ENCODE results near the gene PHACTR4. TPM values are rescaled to one million over a fixed set of nuclear protein-coding genes. Genes with fewer than 3 reads are reported as not detected.
A peak's percentile ranks its signal among the peaks of the same experiment; 100 is the strongest.

PHACTR4 gene
- total and polyA plus RNA-seq, 2 of the 13 experiments (the other 11 are each of a cell fraction or from before 2014, with no cell fraction given): 13.9 to 17.1 TPM

GRCh38 chr1:28369371-28370238 is at the start of gene PHACTR4 (continued):
- TF ChIP-seq ZNF121 (CRISPR knock-in tag; IDR thresholded peaks at IDR 0.05) (0 out of 2 replicates have a peak, but pooled peaks have one; percentile 47), SNAPC4 (CRISPR knock-in tag; IDR thresholded peaks at IDR 0.05) (0 out of 2 replicates have a peak, but pooled peaks have one; percentile 40), ZNF850 (CRISPR knock-in tag; conservative IDR thresholded peaks at IDR 0.05) (no peak), ZNF788 (CRISPR knock-in tag; IDR thresholded peaks at IDR 0.05; ENCODE audit: borderline replicate concordance) (peak; percentile 66; the same call in 1 of the 2 replicates), KLF15 (CRISPR knock-in tag; IDR thresholded peaks at IDR 0.05; ENCODE audit: borderline replicate concordance) (0 out of 2 replicates have a peak, but pooled peaks have one; percentile 21), PHF20 (CRISPR knock-in tag; IDR thresholded peaks at IDR 0.05) (peak; percentile 60), SNAPC5 (CRISPR knock-in tag; IDR thresholded peaks at IDR 0.05; ENCODE audit: borderline replicate concordance) (no peak; the same call in 1 of the 2 replicates), ZNF292 (CRISPR knock-in tag; IDR thresholded peaks at IDR 0.05; ENCODE audit: borderline replicate concordance, low read depth) (0 out of 2 replicates have a peak, but pooled peaks have one; percentile 19), KLF11 (CRISPR knock-in tag; IDR thresholded peaks at IDR 0.05) (0 out of 2 replicates have a peak, but pooled peaks have one; percentile 14), ZIK1 (CRISPR knock-in tag; IDR thresholded peaks at IDR 0.05; ENCODE audit: borderline replicate concordance, low read depth) (no peak; the same call in 1 of the 2 replicates), ZBTB8A (CRISPR knock-in tag; IDR thresholded peaks at IDR 0.05; ENCODE audit: borderline replicate concordance, low read depth) (no peak), SIX1 (CRISPR knock-in tag; IDR thresholded peaks at IDR 0.05; ENCODE audit: borderline replicate concordance) (peak; percentile 99), ZNF484 (CRISPR knock-in tag; IDR thresholded peaks at IDR 0.05; ENCODE audit: borderline replicate concordance, low read depth) (no peak), TBP (CRISPR knock-in tag; IDR thresholded peaks at IDR 0.05) (peak; percentile 70; the same call in 1 of the 2 replicates), MTF2 (CRISPR knock-in tag; IDR thresholded peaks at IDR 0.05; ENCODE audit: borderline replicate concordance) (no peak; the same call in 1 of the 2 replicates), ZFX (CRISPR knock-in tag; IDR thresholded peaks at IDR 0.05; ENCODE audit: low read depth) (peak; percentile 96)
- TF ChIP-seq, protein P1, sequence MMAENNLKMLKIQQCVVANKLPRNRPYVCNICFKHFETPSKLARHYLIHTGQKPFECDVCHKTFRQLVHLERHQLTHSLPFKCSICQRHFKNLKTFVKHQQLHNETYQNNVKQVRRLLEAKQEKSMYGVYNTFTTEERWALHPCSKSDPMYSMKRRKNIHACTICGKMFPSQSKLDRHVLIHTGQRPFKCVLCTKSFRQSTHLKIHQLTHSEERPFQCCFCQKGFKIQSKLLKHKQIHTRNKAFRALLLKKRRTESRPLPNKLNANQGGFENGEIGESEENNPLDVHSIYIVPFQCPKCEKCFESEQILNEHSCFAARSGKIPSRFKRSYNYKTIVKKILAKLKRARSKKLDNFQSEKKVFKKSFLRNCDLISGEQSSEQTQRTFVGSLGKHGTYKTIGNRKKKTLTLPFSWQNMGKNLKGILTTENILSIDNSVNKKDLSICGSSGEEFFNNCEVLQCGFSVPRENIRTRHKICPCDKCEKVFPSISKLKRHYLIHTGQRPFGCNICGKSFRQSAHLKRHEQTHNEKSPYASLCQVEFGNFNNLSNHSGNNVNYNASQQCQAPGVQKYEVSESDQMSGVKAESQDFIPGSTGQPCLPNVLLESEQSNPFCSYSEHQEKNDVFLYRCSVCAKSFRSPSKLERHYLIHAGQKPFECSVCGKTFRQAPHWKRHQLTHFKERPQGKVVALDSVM (CRISPR knock-in tag; IDR thresholded peaks at IDR 0.05): peak; percentile 95
- TF ChIP-seq, protein P2, sequence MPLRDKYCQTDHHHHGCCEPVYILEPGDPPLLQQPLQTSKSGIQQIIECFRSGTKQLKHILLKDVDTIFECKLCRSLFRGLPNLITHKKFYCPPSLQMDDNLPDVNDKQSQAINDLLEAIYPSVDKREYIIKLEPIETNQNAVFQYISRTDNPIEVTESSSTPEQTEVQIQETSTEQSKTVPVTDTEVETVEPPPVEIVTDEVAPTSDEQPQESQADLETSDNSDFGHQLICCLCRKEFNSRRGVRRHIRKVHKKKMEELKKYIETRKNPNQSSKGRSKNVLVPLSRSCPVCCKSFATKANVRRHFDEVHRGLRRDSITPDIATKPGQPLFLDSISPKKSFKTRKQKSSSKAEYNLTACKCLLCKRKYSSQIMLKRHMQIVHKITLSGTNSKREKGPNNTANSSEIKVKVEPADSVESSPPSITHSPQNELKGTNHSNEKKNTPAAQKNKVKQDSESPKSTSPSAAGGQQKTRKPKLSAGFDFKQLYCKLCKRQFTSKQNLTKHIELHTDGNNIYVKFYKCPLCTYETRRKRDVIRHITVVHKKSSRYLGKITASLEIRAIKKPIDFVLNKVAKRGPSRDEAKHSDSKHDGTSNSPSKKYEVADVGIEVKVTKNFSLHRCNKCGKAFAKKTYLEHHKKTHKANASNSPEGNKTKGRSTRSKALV (CRISPR knock-in tag; IDR thresholded peaks at IDR 0.05): no peak
